A673 (cell line): Measurements from ENCODE around the gene LRRC70.

Experiments used
- CTCF ChIP-seq: fragments of 300-800, 200-600 bp; sonication (generic); conservative IDR thresholded peaks from 2 replicates; pipeline ENCODE4 v1.5.1; 2017; ENCODE audit warnings: low read depth, mild to moderate bottlenecking, antibody characterized with exemption, low read length, moderate library complexity, mixed read lengths
- EZH2 ChIP-seq: fragments of 200-600 bp; sonication (generic); IDR thresholded peaks from 2 replicates; pipeline ENCODE4 v1.6.1; 2017; ENCODE audit warnings: borderline replicate concordance, low read depth, mild to moderate bottlenecking, mixed read lengths, antibody characterized with exemption, low read length; ENCODE audit not compliant: poor library complexity, severe bottlenecking

DNA sequence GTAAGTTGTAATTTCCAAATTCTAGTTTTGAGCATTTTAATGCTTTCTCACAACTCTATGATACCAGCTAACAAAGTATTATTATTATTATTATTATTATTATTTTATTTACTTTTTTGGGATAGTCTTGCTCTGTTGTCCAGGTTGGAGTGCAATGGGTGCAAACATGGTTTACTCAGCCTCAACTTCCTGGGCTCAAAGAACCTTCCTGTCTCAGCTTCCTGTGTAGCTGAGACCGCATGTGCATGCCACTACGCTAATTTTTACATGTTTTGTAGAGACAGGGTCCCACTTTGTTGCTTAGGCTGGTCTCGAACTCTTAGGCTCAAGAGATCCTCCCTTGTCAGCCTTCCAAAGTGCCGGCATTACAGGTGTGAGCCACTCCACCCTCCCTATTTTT lies 27.0 kb downstream of the LRRC70 start:
- TF ChIP-seq CTCF (no peak), EZH2 (no peak)
